Measurements from ENCODE around the gene IDNK.

The IDNK gene

DNA sequence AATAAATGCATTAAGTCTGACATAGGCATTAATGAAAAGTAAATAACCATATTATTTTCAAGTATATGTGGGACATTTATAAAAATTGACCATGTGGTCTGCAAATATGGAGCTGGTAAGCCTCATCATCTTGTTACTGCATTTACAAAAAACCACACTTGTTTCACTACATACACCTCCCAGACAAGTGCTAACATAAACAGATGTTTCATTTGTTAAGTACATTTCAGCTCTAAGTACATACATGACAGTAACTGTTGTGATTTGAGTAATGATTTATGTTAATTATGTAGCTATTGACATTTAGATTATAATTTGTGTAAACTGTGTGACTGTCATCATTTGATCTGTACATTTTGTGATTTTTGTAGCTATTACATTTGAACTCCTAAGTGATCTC lies 13.9 kb downstream of the IDNK start:
- DNase-seq = no peak

DNA sequence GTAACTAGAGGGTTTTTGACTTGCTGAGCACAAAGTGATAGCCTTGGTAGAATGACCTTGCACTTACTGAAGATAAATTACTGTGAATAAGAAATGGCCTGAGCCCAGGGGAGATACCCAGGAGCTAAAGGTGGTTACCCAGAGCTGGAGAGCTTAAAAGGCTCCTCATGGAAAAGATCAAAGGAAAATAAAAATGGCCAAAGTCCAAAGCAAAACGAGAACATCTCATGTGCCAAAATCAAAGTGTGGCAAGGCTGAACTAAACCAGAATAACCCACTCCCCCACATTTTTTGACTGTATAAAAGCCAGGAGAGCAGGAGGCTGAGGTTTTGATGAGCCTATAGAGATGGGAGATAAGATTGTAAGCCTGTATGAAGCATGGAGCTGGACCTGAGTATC lies 14.4 kb downstream of the IDNK start:
- no peak for DNase-seq

DNA sequence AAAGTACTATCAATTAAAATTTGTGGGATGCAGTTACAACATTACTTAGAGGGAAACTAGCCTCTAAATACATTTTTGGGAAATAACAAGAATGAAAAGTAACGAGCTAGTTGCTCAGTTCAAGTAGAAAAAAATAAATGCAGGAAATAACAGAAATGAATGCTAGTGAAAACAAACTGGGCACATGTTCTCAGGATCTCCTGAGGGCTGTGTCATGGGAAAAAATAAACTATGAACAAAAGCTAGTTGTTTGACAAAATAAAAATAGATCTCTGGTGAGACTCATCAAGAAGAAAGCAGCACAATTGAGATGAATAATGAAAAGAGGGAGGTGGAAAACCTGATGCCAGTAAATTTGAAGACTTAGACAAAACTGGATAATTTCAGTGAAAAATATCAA lies 16.3 kb downstream of the IDNK start:
- no peak for DNase-seq

DNA sequence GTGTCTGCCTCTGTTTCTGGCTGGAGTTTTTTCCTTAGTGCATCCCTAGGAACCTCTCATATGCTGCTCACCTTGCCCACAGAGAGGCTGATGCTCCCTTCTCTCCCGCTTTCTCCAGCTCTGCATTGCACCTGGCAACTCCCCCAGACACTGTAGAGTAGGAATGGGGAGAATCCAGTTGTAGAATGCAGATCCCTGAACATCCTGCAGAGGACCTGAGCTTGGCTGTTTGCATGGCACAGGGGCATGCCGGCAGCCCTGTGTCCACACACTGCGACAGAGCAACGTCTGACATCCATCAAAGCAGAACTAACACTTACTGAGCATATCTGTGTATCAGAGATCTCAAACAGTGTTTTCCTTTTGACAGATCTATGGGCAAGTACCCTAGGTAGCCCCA lies 19.9 kb downstream of the IDNK start:
- DNase-seq = no peak

DNA sequence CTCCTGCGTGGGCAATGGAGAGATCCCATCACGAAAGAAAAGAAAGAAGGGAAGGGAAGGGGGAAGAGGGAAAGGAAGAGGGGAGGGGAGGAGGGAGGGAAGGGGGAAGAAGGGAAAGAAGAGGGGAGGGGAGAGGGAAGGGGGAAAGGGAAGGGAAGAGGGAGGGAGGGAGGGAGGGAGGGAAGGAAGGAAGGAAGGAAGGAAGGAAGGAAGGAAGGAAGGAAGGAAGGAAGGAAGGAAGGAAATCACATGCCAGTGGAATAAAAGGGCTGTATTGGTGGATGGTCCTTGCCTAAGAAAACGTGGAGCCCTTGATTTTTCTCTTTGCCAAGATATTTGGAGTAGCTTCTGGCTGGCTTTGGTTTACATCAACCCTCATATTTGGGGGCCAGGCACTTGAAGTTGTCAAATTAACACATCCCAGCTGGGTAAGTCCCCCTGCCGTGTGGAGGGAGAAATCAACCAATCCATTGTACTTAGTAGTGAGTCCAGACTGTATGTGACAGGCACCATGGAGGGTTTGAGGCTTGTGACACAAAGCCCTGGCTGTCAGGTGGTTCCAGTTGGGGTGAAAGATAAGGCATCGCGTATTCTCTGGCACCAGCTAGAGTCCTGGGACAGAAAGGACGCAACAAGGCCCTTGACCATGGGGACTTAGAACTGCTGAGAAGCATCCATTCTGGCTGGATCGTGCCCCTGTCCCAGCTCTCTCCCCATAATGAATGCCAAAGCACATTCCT lies 23.7 kb downstream of the IDNK start:
- no peak for DNase-seq

DNA sequence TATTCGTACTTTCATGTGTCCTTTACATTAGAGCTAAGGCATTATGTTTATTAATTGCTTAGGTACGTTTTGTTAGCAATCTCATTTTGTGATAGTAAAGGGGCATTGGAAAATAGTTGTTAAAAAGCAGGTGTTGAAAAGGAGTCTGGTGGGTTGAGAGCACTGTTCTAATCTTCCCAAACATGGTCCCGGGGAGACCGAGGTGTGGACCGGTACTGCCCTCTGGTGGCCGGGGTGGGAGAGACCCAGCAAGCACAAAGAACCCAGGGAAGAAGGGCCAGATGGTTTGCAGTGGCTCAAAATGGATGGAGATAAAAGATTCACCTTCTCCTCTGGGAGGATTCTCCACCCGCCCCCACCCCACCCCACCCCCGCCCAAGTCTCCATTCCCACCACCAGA lies 26.1 kb downstream of the IDNK start:
- DNase-seq = no peak

DNA sequence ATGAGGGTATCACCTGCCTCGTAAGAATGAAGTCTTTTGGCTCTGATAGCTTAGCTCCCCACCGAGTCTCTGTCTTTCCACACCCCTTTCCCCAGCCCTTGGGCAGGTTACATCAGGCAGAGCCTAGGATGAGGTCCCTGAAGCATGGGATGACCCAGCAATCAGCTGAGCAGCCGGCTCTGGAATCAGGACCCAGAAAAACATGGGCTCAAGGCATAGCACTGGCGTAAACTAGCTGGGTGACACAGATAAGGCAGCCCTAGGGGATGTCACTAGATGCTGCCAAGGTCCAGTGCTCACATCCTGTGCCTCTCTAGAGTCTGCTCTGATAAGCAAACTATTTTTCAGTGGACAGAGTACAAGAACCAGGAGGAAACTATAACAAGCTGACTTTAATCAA lies 26.6 kb downstream of the IDNK start:
- no peak for DNase-seq

DNA sequence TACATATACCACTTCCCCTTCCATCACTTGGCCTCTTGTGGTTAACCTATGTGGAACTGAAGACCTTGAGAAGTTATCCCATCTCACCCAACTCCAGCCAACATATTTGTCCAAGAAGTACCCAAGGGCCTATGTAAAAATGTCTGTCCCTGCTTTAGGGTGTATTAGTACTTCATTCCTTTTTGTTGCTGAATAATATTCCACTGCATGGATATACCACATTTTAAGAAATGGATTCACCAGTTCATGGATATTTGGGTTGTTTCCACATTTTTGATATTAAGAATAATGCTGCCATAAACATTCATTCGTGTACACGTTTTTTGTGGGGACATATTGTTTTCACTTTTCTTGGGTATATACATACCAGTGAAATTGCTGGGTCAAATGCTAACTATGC lies 28.6 kb downstream of the IDNK start:
- no peak for DNase-seq

DNA sequence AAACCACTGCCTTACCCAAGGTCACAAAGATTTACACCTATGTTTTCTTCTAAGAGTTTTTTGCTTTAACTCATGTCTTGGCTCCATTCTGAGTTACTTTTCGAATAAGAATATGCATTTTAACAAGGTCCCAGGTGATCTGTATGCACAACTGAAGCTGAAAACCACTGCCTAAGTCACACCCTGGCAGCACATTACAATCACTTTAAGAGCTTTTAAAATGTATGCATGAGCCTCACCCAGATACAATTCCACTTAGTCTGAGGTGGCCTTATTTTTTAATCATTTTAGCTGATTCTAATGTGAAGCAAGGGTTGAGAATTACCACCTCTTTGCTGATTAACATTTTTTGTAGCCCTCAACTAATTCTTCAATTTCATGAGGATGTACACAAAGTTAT lies 29.5 kb downstream of the IDNK start:
- DNase-seq = no peak

DNA sequence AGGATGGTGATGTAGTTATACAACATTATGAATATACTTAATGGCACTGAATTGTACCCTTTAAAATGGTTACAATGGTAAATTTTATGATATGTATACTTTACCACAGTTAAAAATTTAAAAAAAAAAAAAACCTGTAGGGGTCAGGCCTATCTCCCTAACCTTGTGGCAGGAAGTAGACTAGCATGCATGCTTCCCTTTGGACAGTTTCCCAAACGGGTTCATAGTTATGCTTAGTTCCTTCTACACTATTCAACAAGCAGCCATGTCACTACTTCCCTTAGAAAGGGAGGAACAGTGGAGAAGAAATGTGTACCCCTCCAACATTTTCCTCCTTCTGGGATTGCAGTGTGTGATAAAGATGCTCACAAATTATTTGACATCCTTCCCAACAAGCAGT lies 32.5 kb downstream of the IDNK start:
- DNase-seq = no peak

DNA sequence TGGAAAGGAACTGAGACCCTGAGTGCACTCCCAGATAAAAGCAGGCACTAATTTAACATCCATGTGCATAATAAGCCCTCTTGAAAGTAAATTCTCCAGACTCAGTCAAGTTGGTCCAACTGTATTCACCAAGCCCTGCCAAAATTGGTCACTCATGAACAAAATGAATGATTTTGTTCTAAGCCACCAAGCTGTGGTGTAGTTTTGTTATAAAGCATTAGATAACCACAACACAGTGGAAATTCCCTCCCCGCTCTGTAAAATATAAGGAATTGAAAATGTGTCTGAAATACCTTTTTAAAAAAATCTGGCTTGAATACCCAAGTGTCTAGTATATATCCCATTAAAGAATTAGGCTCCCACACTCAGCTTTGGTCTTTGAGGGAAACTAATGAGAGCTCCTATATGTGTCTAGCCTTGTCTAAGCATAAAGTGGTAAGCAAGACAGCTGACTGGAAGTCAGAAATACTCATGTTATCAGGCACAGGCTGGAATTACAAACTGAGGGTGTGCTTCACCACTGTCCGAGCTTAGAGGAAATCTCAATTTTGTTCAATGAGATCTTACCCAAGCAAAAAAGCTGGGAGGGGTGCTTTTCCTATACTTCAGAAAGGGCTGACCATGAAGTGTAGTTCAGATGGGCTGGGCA lies 33.2 kb downstream of the IDNK start:
- DNase-seq = no peak

DNA sequence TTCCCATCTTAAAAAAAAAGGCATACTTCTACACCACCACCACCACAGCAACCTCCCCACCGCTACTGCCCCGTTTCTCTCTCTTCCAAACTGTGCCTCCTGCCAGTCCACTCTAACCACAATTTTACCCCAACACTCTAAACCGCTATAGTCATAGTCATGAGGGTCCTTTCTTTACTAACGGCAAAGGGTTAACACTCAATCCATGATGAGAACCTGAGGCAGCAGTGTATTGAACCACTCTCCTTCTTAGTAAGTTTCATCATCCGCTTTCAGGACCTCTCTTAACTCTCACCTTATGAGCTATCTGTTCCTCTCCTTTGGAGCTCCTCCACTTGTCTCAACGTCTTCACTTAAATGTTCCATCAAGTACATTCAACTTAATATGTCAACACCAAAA lies 34.0 kb downstream of the IDNK start:
- no peak for DNase-seq

DNA sequence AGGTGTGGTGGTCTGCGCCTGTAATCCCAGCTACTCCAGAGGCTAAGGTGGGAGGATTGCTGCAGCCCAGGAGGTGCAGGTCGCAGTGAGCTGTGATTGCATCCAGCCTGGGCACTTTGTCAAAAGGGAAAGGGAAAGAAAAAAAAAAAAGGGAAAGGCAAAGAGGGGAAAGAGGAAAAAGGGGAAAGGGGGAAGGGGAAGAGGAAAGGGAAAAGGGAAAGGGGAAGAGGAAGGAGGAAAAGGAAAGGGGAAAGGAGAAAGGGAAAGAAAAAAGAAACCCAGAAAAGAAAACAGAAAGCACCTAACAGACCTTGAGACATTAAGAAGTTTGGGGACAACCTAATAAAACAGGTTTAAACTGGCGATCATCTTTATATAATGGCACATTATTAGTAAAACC lies 40.0 kb downstream of the IDNK start:
- no peak for DNase-seq

DNA sequence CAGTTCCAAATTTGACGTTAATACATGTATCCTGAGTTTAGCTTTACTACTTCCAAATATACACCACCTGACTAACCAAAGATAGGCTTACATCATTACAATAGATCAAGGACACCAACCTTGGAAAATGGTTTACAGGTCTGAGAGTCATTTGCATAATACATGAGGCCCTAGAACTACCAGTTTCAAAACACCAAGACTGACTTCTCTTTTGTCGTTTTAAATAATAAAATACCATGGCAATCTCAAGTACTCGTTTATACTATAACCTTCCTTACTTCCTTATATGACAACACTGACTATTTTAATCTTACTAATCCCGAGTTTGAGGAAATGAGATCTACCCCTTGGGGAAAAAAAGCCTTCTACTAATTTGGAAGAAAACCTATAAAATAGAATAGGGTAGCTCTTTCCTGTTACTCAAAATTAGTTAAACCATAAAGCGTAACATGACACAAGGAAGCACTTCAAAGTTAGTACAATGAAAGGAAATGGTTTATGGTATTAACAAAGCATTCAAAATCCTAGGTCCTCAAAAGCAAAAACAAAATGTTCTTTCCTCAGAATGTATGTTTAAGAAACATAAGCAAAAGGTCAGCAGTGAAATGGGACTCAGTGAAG lies 42.7 kb downstream of the IDNK start:
- DNase-seq = peak; percentile 17

DNA sequence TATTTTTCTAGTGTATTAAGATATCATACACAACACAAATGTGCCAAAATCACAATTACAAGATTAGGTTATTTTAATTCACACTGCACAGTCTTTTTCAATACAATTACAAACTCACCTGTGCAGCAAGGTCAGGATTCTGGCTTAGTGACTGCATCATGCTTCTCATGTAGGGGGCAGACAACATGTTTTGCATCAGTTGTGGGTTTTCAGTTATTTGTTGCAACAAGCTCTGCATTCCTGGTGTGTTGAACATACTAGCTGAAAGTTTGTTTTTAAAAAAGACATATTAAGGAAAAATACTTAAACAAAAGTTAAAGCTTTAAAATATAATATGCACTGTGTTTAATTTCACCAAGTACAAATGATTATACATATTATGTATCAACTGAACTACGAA lies 46.1 kb downstream of the IDNK start:
- no peak for DNase-seq

DNA sequence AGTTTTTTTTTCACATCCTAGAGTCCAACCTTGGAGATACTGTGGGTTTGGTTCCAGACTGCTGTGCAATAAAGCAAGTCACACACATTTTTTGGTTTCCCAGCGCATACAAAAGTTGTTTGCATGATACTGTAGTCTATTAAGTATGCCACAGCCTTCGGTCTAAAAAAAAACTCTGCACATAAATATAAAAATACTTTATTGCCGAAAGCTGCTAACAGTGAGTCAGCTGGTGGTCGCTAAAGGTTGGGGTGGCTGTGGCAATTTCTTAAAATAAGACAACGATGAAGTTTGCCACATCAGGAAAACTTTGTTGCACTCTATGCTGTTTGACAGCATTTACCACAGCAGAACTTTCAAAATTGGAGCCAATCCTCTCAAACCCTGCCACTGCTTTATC lies 47.4 kb downstream of the IDNK start:
- DNase-seq = no peak

DNA sequence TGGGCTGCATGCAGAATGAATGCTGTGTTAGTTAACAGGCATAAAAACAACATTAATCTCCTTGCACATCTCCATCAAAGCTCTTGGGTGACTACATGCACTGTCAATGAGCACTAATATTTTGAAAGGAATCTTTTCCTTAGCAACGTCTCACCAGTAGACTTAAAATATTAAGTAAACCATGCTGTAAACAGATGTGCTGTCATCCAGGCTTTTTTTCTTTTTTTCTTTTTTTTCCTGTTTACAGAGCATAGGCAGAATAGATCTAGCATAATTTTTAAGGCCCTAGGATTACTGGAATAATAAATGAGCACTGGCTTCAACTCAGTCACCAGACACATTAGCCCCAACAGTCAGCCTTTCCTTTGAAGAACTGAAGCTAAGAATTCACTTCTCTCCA lies 48.5 kb downstream of the IDNK start:
- DNase-seq = no peak

DNA sequence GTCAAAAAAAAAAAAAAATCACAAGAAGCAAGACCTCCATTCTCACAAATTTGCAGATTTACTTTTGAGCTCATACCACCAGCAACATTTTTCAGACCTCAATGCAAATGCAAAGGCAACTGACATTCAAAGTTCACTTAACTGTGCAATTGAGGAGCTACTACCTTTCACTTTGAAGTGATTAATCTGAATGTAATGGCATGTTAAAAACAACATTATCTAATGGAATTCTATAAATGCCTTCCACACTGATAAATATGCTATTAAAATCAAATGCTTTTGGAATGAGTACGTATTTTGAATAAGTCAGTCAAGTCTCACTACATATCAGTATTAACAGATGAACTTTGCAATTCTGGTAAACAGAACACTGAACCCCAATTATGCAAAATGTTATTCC lies 52.5 kb downstream of the IDNK start:
- no peak for DNase-seq

DNA sequence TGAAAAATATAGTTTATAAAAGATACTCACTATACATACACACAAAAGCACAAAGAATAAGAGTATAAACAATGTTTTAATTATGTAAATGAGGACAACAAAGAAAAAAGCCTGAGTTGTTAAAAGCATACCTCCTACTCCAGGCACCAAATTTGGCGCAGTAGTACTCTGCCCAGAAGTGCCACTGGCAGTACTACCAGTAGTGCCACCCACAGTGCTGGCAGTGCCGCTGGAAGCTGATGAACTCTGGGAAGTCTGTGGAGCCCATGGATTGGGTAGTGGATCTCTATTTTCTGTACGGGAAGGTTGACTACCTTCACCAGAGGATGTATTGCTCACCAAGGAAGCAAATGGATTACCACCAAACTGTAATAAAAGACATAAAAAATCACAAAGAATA lies 54.7 kb downstream of the IDNK start:
- no peak for DNase-seq

DNA sequence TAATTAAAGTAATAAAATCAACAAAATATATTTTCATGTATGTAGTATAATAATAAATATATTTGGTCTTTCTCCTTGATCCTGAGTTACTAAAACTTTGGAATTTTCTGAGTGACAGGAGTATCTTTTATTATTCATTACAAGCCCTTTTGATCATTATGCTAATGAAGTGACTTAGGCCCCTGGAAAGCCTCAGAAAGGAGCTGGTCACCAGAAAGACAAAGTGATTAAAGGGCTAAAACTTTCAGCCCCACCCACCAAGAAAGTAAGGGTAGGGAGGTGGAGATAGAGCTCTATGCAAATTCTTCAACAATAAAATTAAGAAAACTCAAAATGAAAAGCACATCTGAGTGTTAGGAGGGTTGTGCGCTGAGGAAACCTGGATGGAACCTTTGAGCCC lies 57.3 kb downstream of the IDNK start:
- no peak for DNase-seq

DNA sequence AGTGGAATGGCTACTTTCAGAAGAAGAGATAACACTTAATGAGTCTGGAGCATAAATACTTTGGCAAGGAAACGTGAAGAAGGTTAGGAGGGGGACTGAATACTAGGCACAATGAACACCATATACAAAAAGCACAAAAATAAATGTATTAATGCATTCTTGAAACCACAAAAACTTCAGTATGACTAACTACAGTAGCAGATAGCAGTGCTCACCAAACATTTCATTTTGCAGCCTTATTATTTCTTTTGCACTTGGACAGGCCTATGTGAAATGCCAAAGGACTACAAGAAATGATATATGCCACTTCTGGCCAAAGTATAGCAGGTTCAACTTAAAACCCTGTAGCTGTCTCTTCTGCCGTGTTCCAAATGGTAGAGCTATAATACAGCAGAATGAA lies 58.5 kb downstream of the IDNK start:
- DNase-seq = no peak

DNA sequence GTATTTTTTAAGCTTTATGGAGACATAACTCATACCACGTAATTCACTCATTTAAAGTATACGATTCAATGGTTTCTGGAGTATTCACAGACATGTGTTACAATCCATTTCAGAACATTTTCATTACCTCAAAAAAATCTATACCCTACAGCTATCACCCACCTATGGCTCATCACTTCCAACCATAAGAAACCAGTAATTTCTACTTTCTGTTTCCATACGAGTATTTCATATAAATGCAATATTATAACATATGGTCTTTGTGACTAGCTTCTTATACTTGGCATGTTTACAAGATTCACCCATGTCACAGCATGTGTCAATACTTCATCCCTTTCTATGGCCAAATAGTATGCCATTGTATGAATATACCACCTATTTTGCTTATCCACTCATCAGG lies 66.0 kb downstream of the IDNK start:
- DNase-seq = no peak

DNA sequence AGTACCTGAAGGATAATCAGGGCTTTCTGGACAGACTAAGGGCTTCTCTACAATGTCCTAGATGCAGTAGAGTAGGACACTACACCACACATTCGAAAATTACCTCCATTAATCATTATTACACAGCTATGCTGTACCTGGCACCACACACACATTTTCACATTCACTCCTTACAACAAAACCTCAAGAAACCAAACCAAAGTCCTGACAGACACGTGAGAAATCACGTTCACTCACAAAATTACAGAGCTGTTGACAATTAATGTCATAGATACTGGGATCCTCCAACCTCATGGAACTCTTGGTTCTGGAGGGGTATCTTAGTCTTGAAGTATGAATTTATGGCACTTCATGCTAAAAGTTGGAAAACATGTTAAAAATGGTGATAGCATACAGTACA lies 68.5 kb downstream of the IDNK start:
- DNase-seq = no peak
